GM21515 (cell line): Measurements from ENCODE around the gene DLG5.

Source experiments
- ATAC-seq: cut with Tn5 transposase; IDR thresholded peaks from one replicate; pipeline ENCODE4 v1.9.1; 2021; ENCODE audit not compliant: unreplicated experiment

The DLG5 gene

DNA sequence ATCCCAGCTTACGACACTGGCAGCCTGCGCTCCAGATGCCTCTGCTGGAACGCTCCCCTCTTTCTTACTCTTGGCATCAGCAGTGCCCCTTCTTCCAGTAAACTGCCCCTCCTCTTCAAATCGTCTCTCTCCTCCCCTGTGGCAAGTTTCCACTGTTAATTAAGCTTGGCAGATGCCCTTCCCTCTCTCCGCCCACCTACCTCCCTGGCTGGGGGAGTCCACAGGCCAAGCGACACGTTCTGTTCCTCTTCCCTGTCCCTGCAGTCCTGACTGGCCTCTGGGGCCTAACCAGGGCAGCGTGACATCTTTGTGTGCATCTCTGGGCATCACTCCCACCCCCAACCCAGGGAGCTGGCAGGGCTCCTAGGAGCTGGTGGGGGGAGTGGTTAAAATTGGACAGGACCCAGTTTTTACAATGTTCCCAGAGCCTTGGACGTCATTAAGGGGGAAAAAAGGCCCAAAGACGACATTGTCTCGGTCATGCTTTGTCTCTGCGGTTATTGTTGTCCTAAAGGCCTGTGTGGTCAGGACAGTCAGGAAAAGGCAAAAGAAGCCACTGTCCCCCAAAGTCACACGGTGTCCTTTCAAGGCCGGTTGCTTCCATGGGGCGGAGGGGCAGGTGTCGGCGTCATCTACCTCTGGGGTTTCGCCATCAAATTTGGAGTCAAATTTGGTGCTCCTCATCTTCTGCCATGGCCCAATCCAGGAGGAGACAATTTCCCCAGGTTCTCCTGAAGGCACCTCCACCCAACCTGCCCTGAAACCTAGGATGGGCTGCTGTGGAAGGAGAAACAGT, 54.2 kb downstream of the DLG5 start:
- ATAC-seq = no peak

DNA sequence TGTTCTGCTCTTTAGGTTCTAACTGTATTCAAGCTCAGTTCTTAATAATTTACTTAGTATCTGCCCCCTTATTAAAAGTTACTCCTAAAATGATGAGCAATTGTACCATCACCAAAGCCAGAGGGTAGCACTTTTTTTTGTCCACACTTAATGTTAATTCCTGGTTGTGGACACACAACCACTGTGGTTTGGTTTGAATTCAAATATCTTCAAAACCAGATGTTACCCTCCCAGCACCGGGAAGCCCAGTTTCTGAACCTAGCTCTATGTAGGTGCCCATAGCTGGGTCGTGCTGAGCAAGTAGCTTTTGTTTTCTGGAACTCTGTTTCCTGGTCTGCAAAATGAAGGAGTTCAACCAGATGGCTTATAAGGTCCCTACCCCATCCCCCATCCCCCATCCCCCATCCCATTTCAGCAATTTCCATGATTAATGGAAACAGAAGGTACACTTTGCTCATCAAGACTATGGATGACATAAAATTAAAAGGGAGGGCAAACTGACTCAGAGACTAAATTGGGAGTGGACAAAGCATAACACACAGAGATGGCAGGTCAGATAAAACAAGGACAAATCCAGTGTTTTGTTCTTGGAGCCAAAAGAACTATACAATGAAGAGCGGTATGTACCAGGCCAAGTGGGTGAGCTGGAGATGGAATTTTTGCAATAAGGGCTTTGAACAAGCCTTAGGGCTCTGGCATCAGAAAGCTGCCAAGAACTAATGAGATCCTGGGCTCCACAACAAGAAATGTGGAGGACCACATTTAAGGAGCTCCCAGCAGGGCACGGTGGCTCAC, 56.7 kb downstream of the DLG5 start:
- ATAC-seq = no peak

DNA sequence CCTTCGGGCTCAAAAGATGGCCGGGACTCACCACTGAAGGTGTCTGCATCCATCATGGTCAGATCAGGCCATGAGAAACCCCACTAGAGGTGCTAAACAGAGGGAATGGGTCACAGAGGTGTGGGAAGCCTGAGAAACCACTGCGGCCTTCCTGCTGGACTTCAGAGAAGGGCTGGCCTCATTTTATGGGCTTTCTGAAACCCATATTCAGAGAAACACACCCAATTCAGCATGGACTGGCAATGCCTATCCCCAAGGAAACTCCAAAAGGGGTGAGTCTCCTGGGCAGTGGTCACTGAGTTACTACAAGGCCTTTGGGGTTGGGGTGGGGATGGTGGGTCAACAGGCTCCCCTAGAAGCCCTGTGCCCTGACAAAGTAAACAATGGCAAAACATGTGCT, 58.0 kb downstream of the DLG5 start:
- no peak for ATAC-seq

DNA sequence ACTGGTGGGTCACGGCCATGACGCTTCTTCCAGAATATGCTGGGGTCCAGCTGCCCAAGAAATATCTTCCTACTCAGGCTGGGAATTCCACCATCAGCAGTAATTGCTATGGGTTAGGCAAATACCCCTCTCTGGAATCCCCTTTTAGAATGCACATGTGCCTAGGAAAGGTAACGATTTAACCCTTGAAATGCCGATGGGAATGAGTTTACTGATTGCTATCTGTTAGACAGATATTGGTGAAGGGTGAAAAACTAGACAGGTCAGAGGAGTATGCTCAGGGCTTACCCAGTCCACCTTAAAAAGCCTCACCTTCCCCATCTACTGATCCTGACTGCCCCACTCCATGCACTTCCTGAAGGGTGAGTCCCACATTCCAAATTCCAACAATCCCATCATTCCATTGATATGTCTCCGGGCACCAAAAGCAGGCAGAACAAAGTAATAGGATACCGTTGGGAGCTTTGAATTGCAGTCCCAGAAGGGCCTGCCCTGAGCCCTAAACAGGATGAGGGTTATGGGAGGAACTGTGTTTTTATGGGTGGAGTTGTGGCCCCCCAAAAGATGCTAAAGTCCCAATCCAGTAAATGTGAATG, 59.3 kb downstream of the DLG5 start:
- ATAC-seq = no peak

DNA sequence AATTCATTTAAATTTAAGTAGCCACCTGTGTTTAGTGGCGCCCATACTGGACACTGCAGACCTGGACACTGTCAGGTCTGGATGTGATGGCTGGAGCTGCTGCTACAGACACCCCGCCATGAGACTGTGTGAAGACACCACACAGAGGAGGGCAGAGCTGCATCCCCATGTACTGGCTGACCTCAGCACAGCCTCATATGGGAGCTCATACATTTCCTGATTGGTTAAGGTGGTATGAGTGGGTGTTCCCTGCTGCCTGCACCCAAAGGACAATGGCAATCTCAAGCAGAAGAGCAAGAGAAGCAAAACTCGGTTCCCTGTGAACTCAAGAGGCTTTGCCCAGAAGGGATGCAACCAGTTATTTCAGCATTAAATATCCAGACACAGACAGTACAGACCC, 60.0 kb downstream of the DLG5 start:
- no peak for ATAC-seq

DNA sequence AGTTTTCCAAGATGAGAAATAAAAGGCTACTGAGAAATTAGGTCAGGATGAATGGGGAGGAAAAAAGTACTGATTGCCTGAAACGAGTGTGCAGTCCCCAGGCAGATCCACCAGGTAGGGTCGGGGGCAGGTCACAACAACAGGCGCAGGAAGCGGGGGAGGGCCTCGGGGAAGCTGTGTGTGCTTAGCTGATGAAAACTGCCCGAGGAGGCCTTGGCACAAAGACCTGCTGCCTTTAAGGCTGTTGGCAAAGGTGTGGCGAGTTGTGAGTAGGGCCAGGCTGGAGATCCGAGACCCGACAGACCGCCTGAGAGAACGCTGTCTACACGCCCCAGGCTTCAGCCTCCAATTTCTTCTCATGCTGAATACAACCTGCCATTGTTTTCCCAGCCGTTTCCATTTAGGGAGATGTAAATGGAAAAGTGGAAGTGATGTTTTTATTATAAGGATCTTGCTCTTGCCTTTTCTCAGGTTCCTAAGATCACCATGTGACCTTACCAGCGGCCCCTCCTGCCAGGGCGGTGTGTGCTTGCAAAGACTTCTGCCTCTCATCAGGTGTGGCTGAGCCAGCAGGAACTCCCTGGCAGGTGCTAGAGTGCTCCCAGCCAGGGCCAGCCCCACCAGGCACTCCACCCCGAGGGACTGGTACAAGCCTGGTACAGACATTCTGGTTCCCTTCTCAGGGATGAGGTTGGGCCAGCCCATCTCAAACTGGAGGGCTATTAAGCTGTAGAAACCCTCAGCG, 60.8 kb downstream of the DLG5 start:
- no peak for ATAC-seq

DNA sequence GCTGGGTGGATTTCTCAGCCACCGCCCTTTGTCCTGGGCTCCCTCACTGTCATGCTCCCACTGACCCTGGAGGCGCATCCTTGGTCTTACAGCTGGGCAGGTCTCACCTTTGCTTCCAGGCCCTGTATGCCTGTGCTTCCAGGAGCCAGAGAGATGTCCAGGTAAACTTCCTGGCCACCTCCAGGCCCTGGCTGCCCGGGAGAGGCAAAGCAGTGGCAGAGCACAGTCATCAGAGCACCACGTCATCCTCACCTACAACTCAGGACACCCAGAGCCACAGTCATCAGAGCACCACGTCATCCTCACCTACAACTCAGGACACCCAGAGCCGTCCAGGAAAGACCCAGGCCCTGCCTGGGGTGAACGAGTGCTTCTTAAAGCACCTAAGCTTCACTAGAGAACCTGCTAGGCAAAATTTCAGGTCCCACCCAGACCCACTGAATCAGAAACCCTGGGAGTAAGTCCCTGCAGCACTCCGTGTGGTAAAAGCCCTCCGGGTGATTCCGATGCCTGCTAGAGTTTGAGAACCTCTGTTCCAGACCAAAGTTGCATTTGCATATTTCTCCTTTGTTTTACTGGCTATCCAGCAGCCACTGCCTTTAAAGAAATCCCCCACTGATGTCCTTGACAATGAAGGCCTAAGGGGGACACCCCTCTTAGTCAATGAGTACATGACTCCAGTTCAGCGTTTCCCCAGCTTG, 62.3 kb downstream of the DLG5 start:
- ATAC-seq = no peak

DNA sequence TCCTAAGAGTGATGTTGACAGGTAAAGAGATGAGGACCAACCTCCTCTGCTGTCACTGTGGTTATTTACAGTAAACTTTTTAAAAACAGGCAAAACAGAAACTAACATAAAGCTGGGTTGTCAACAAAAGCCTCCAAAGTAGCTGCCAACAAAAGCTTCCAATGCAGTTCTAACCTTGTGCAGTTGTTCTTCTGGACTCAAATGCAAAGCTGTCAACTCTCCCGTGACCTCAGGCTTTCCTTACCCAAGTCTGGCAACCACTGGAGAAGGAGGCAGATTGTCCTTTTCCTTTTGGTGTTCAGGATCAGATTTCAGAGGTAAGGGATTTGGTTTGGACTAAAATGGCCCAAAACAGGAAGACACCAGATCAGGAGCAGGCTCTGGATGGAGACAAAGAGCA, 63.1 kb downstream of the DLG5 start:
- no peak for ATAC-seq

DNA sequence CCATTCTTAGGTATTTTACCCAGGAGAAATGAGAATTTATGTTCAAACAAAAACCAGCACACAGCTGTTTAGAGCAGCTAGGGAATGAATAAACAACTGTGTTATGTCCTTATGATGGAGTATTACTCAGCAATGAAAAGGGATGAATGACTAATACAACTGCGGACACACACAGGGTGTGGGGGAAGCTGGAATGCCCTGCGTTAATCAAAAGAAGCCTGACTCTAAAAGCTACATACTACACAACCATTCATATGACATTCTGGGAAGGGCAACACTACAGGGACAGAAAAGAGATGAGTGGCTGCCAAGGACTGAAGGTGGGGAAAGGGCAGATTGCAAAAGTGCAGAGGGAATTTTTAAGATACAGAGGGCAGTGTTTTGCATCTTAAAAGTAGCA, 64.0 kb downstream of the DLG5 start:
- no peak for ATAC-seq

DNA sequence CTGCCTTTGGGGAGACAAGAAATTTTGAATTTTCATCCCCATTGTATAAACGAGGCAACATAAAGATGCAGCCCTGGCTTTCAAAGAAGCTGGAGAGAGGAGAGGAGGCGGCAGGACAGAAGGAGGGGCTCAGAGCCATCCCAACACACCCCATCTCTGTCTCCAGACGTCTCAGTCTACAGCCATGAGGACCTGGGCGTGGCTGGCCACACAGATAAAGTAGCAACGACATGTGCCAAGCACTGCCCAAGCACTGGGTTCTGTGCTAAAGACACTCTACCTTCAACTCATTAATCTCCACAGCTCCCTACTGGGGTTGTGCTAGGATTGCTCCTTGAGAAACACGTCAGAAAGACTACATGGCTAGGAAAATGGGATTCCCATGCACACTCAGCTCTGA, 65.2 kb downstream of the DLG5 start:
- no peak for ATAC-seq

DNA sequence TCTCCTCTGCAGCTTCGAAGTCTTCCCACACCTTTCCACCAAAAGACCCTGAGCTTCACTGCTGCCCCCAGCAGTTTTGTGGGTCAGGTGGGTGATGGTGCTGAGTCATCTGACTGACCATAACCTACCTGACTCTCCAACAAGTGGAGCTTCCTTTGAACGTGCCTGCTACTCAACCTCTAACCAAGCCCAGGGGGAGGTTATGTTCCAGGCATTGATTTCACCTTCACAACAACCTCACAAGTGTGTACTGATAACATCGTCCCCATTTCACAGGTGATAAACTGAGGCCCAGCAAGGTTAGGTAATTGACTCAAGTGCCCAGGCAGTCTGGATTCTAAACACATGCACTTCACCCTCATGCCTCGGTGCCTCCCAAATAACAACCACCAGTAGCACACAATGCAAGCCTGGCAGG, 66.7 kb downstream of the DLG5 start:
- ATAC-seq = no peak

DNA sequence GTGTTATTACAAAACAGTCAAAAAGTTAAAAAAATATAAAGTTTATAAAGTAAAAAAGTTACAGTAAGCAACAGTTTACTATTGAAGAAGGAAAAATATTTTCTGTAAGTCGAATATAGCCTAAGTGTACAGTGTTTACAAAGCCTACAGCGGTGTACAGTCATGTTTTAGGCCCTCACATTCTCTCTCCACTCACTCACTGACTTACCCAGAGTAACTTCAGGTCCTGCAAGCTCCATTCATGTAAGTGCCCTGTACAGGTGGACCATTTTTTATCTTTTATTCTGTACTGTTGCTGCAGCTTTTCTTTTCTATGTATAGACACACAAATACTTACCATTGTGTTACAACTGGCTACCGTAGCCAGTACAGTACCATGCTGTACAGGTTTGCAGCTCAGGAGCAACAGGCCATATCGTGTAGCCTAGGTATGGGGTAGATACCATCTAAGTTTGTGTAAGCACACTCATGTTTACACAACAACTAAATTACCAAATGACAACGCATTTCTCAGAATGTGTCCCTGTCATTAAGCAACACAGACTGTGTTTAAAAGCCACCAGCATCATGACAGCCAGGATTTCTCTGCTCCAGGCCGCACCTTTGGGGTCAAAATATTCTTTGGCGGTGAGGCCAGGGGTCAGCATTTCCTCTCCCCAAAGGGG, 67.2 kb downstream of the DLG5 start:
- ATAC-seq = no peak

DNA sequence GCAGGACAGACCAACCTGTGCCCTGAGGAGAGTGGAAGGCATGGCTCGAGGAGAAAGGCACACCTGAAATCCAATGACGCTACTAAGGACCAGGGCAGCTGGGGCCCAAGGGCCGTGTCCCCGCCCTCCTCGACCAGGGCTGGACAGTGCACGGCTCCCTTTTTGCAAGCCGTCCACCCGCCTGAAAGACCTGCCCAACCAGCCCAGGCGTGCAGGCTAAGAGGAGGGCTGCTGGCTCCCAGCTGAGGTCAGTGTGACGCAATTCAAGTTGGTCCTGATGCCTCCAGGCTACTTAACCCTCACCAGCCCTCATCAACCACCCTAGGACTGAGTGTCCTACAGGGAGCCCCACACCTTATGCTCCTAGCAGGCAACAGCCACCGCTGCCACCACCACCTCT, 69.3 kb downstream of the DLG5 start:
- no peak for ATAC-seq

DNA sequence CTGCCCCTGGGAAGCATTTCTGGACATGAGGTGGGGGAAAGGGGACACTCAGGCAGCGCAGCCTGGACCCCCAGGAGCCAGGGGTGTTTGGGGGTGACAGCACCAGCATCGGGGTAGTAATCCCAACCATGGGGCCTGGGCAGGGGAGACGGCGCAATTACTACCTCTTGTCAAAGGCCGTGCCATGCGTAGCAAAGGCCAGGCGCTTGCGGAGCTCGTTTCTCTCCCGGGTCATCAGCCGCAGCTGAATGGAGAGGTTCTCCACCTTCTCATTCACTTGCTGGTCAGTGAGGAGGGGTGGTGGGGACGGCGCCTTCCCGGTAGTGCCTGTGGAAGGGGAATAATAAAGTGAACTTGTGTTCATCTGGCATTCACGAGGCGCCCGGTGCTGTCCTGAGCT, 70.0 kb downstream of the DLG5 start:
- ATAC-seq = no peak

DNA sequence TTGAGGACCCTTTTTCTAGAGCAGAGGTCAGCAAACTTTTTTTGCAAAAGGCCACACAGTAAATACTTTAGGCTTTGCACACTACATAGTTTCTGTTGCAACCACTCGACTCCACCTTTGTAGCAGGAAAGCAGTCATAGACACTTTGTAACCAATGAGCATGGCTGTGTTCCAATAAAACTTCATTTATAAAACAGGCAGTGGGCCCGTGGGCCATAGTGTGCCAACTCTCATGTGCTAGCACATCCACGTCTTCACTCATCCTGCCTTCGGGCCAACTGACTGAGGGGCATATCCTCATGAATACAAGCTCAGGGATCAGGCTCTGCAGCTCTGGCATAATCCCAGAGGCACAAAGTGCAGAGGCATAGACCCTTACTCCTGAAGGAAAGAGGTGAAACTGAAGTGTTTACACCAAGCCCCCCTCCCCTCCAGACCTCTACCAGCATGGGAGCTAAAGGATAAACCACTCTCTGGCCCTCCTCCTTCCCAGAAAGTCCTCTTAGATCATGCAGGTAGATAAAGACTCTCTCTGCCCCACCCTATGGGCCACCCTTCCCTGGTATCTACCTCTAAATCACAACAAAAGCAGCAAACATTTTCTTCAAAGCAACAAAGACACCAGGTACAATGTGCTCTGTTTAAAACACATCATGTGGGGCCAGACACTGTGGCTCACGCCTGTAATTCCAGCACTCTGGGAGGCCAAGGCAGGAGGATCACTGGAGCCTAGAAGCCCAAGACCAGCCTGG, 71.0 kb downstream of the DLG5 start:
- no peak for ATAC-seq

DNA sequence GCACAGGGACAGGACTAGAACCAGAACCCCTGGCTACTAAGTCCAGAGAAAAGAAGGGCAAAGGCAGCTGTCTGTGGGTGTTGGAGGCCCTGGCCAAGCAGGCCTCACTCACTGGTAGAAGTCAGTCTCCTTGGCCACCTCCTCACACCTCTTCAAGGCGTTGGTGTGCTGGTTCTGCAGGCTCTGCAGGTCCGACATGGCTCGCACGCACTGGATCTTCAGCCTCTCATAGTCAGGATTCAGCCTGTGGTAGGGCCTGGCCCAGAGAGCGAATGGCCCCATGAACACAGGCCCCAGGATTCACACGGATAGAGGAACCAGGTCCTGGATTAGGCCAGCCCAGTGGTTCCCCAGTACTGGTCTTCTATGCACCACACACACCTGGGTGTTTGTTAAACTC, 72.4 kb downstream of the DLG5 start:
- ATAC-seq = no peak

DNA sequence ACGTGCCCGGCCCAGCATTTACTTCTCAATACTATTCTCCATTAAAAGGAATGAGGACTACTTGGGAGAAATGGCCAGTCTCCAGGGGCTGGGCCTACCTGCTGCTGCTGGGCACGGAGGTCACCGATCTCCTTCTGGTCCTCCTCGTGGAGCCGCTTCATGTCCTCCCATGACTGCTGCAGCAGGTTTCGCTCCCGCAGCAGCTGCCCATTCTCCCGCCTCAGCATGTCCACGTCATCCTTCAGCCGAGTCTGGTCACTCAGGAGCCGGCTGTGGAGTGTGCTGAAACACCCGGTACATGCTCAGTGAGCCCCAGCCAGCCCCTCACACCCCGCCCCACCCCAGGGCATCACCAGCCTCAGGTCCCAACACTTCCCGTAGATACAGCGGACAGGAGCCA, 73.3 kb downstream of the DLG5 start:
- no peak for ATAC-seq

DNA sequence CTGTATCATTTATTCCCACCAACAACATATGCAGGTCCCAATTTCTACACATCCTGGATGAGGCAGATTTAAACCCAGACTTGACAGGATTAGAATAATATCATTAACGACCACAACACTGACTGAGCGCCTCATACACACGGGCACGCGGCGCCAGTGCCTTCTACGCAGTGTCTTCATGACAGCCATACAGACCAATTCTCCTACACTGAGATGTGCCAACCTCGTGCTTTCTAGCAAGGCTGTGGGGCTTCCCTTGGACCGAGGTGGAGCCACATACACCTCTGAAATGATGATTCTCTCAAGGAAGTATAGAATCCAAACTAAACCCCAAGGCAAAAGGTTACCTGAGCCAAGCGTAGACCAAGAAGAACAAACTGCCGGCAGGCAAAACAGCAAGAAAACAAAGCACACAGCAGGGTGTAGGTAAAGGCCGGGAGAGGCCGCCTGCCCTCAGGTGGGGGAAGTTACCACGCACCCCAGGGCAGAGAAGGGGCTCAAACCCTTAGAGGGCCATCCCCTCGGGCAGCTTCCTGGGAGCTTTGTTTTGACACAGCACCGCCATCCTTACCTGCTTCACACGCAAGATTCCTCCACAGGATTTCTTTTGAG, 75.8 kb downstream of the DLG5 start:
- ATAC-seq = no peak

DNA sequence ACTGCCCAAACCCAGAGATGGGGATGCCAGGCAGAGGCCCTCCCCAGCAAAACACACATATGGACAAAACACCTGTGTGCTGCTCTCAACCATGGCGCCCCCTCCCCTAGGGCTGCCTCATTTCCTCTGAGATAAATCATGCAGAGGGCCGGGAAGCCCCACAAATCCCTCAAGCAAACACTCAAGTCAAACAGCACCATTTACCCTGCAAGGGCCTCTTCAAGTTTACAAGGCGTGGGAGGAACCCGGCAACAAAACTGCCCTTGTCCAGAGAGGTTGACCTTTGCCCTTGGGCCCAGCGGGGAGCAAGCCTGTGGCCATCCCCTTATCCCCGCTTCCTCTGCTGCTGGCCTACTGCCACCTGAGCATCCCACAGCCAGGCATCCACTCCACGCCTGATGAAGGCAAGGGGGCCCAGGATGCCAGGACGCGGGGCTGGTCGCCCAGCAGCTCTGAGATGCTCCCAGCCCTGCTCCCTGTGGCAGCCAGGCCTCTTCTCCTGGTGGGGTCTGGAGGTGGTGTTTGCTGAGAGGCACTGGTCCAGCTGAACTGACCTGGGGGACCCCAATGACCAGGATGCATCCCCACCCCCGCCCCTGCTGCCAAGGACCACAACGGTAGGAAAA, 77.4 kb downstream of the DLG5 start:
- ATAC-seq = no peak
